ENCODE results near the gene SRPK2.

Gene SRPK2

GRCh38 chr7:105157278-105157677 lies 231.4 kb downstream of the SRPK2 start:
- H3K4me3 ChIP-seq (replicated peaks; ENCODE audit: low read depth, low read length) = no peak overlapping the region
- TF ChIP-seq, protein P1, sequence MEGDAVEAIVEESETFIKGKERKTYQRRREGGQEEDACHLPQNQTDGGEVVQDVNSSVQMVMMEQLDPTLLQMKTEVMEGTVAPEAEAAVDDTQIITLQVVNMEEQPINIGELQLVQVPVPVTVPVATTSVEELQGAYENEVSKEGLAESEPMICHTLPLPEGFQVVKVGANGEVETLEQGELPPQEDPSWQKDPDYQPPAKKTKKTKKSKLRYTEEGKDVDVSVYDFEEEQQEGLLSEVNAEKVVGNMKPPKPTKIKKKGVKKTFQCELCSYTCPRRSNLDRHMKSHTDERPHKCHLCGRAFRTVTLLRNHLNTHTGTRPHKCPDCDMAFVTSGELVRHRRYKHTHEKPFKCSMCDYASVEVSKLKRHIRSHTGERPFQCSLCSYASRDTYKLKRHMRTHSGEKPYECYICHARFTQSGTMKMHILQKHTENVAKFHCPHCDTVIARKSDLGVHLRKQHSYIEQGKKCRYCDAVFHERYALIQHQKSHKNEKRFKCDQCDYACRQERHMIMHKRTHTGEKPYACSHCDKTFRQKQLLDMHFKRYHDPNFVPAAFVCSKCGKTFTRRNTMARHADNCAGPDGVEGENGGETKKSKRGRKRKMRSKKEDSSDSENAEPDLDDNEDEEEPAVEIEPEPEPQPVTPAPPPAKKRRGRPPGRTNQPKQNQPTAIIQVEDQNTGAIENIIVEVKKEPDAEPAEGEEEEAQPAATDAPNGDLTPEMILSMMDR (IDR thresholded peaks at IDR 0.05; ENCODE audit: low read depth, low read length, missing control alignments) = no peak
- DNase-seq (ENCODE audit: extremely low read depth, low read depth) = no peak

- TF ChIP-seq, protein P1 (IDR thresholded peaks at IDR 0.05; ENCODE audit: low read depth, low read length, missing control alignments) = no peak
- no peak overlapping the region for H3K4me3 ChIP-seq (replicated peaks; ENCODE audit: low read depth, low read length)
- no peak for DNase-seq (ENCODE audit: extremely low read depth, low read depth)
Measured at GRCh38 chr7:105156731-105157130, 232.0 kb downstream of the SRPK2 start.

DNA sequence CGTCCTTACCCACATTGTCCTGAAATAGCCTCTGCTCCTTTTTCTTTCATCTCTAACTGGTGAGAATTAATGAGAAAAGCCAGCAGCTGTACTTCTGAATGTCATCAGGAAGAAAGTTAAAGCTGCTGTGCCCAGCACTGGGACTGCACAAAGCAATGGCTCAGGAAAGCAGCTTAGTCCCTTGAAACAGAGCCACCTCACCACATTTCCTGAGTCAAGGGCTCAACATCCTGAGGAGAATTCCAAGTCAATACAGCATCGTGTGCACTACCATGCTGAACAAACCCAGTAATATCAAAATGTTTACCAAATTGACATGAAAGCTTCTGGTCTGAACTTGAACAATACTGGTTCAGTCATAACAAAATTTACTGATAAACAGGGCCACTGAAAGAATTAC lies 234.6 kb downstream of the SRPK2 start:
- TF ChIP-seq, protein P1 (IDR thresholded peaks at IDR 0.05; ENCODE audit: low read depth, low read length, missing control alignments) = no peak
- no peak overlapping the region for H3K4me3 ChIP-seq (replicated peaks; ENCODE audit: low read depth, low read length)
- DNase-seq (ENCODE audit: extremely low read depth, low read depth) = no peak

DNA sequence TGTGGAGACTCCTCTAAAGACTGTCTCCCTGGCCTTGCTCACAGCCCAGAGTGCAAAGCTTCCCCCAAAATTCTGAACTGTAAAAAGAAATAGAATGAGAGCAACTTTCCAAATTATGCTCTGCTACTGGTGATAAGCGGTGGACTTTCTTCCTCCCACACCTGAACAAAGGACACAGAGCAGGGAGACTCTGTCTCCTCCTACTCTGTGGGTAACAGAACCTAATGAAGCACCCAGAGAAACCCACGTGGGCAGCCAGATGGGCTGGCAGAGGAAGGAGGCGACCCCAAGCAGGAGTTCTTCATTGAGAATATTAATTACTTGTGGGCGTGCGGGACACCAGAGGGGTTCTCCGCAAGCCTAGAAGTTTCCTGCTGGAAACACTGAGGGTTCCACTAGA lies 235.2 kb downstream of the SRPK2 start:
- no peak overlapping the region for H3K4me3 ChIP-seq (replicated peaks; ENCODE audit: low read depth, low read length)
- TF ChIP-seq, protein P1 (IDR thresholded peaks at IDR 0.05; ENCODE audit: low read depth, low read length, missing control alignments) = no peak
- DNase-seq (ENCODE audit: extremely low read depth, low read depth) = no peak

DNA sequence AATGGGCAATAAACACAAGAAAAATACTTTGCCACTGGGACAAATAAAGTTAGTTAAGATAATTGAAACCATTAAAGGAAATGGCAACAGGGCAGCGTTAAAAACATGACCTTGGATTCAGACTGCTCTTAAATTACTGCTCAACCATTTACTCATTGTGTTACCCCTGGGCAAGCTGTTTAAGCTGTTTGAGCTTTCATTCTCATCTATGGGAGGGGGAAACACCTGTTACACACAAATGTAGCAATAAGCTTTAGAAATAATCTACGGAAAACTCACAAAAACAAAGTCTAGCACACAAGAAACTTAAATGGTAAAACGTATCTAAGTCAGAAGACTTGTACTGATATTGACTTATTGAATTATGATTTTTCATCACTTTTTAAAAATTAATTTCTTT lies 237.6 kb downstream of the SRPK2 start:
- TF ChIP-seq, protein P1 (IDR thresholded peaks at IDR 0.05; ENCODE audit: low read depth, low read length, missing control alignments) = no peak
- DNase-seq (ENCODE audit: extremely low read depth, low read depth) = no peak
- H3K4me3 ChIP-seq (replicated peaks; ENCODE audit: low read depth, low read length) = no peak overlapping the region

- peak; percentile 7 for DNase-seq (ENCODE audit: extremely low read depth, low read depth)
- no peak overlapping the region for H3K4me3 ChIP-seq (replicated peaks; ENCODE audit: low read depth, low read length)
- TF ChIP-seq, protein P1 (IDR thresholded peaks at IDR 0.05; ENCODE audit: low read depth, low read length, missing control alignments) = no peak
Measured at GRCh38 chr7:105149827-105150226, 238.9 kb downstream of the SRPK2 start.

- no peak overlapping the region for H3K4me3 ChIP-seq (replicated peaks; ENCODE audit: low read depth, low read length)
- DNase-seq (ENCODE audit: extremely low read depth, low read depth) = peak; percentile 10
- TF ChIP-seq, protein P1 (IDR thresholded peaks at IDR 0.05; ENCODE audit: low read depth, low read length, missing control alignments) = peak; percentile 50
Measured at GRCh38 chr7:105141068-105141467, 247.7 kb downstream of the SRPK2 start.

Data from HFF-Myc (cell line).